ENCODE results near the gene RRAS2.

GRCh38 chr11:14360976-14361375 is 2.0 kb upstream of the RRAS2 start:
- TF ChIP-seq CTCF (IDR thresholded peaks at IDR 0.05; ENCODE audit: poor library complexity) = no peak
- no peak for TF ChIP-seq EZH2 (IDR thresholded peaks at IDR 0.05; ENCODE audit: borderline replicate concordance)

Measured in hepatocyte (in vitro differentiated cells).